ENCODE measurements around the gene ZNF862. TPM values are rescaled to one million over a fixed set of nuclear protein-coding genes. Genes with fewer than 3 reads are reported as not detected.
"Not testable (repeated sequence)": the region's sequence is repeated elsewhere in the genome, so short reads cannot be mapped to it uniquely, and the experiment has no call there.

Gene ZNF862
- total RNA-seq, 1 donor from 2014 or later: 22.8 TPM

GRCh38 chr7:149885191-149886017, 47.2 kb downstream of the ZNF862 start:
- no peaks in the 10 kb centered on the region for H3K9me3 Mint-ChIP-seq (ENCODE audit: low read depth)
- H3K4me1 Mint-ChIP-seq (ENCODE audit: low read depth): peaks cover 25% of the 10 kb centered on the region
- H3K4me3 Mint-ChIP-seq (ENCODE audit: low read depth): no peak overlapping the region
- no peaks in the 10 kb centered on the region for H3K36me3 Mint-ChIP-seq (ENCODE audit: insufficient read depth)
- TF ChIP-seq, protein P1, sequence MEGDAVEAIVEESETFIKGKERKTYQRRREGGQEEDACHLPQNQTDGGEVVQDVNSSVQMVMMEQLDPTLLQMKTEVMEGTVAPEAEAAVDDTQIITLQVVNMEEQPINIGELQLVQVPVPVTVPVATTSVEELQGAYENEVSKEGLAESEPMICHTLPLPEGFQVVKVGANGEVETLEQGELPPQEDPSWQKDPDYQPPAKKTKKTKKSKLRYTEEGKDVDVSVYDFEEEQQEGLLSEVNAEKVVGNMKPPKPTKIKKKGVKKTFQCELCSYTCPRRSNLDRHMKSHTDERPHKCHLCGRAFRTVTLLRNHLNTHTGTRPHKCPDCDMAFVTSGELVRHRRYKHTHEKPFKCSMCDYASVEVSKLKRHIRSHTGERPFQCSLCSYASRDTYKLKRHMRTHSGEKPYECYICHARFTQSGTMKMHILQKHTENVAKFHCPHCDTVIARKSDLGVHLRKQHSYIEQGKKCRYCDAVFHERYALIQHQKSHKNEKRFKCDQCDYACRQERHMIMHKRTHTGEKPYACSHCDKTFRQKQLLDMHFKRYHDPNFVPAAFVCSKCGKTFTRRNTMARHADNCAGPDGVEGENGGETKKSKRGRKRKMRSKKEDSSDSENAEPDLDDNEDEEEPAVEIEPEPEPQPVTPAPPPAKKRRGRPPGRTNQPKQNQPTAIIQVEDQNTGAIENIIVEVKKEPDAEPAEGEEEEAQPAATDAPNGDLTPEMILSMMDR (IDR thresholded peaks at IDR 0.05; ENCODE audit: unreplicated experiment): no peak
- DNase-seq (ENCODE audit: low spot score, unreplicated experiment): no peak
- H3K27me3 Mint-ChIP-seq: no peaks in the 10 kb centered on the region
- H3K27ac Mint-ChIP-seq: peak overlapping the region; percentile 92

- Mint-ChIP-seq H3K27ac (peak overlapping the region; percentile 49), H3K27me3 (no peaks in the 10 kb centered on the region), H3K9me3 (ENCODE audit: low read depth) (no peaks in the 10 kb centered on the region), H3K4me3 (ENCODE audit: low read depth) (no peak overlapping the region), H3K4me1 (ENCODE audit: low read depth) (peaks cover 25% of the 10 kb centered on the region), H3K36me3 (ENCODE audit: insufficient read depth) (no peaks in the 10 kb centered on the region)
- DNase-seq (ENCODE audit: low spot score, unreplicated experiment): no peak
- TF ChIP-seq, protein P1 (IDR thresholded peaks at IDR 0.05; ENCODE audit: unreplicated experiment): no peak
These were observed 47.8 kb downstream of the ZNF862 start for GRCh38 chr7:149886018-149886415.

GRCh38 chr7:149887311-149887710, 49.1 kb downstream of the ZNF862 start:
- H3K27me3 Mint-ChIP-seq: no peaks in the 10 kb centered on the region
- peaks cover 25% of the 10 kb centered on the region for H3K4me1 Mint-ChIP-seq (ENCODE audit: low read depth)
- no peaks in the 10 kb centered on the region for H3K9me3 Mint-ChIP-seq (ENCODE audit: low read depth)
- TF ChIP-seq, protein P1 (IDR thresholded peaks at IDR 0.05; ENCODE audit: unreplicated experiment): no peak
- DNase-seq (ENCODE audit: low spot score, unreplicated experiment): no peak
- no peaks in the 10 kb centered on the region for H3K36me3 Mint-ChIP-seq (ENCODE audit: insufficient read depth)
- no peak overlapping the region for H3K27ac Mint-ChIP-seq
- H3K4me3 Mint-ChIP-seq (ENCODE audit: low read depth): no peak overlapping the region

GRCh38 chr7:149890715-149891114, 52.5 kb downstream of the ZNF862 start:
- H3K4me1 Mint-ChIP-seq (ENCODE audit: low read depth); H3K27me3 Mint-ChIP-seq; H3K36me3 Mint-ChIP-seq (ENCODE audit: insufficient read depth); H3K9me3 Mint-ChIP-seq (ENCODE audit: low read depth); DNase-seq (ENCODE audit: low spot score, unreplicated experiment); H3K4me3 Mint-ChIP-seq (ENCODE audit: low read depth): not testable (repeated sequence)
- peak overlapping the region; percentile 59 for H3K27ac Mint-ChIP-seq

DNA sequence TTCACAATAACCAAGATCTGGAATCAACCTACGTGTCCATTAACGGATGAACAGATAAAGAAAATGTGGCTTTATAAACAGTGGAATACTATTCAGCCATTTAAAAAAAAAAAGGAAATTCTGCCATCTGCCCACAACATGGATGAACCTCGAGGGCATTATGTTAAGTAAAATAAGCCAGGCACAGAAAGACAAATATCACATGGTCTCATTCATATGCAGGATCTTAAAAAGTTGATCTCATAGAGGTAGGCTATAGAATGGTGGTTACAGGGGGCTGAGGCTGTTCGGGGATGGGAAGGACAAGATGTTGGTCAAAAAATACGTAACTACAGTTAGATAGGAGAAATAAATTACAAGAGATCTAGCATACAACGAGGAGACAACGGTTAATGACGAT, 56.8 kb downstream of the ZNF862 start:
- H3K4me3 Mint-ChIP-seq (ENCODE audit: low read depth); H3K4me1 Mint-ChIP-seq (ENCODE audit: low read depth); H3K27me3 Mint-ChIP-seq; DNase-seq (ENCODE audit: low spot score, unreplicated experiment); H3K9me3 Mint-ChIP-seq (ENCODE audit: low read depth); H3K27ac Mint-ChIP-seq; H3K36me3 Mint-ChIP-seq (ENCODE audit: insufficient read depth): not testable (repeated sequence)

DNA sequence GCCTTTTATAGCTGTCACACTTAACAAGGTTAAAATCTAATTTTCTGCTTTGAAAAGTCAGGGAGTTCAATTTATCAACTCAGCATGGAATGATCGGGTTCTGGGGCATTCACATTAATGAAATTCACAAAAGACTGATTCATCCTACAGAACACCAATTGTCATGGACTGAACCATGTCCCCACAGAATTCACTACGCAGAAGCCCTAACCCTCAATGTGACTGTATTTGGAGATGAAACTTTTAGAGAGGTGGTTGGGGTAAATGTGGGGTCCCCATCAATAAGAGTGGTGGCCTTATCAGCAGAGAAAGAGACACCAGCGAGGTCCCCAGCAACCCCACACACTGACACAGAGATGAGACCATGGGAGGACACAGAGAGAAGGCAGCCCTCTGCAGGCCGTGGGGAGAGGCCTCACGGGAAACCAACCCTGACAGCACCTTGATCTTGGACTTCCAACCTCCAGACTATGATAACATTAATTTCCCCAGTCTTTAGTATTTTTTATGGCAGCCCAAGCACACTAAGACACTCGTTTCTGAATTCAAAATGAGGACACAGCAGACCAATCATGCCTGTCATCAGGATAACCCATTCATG, 69.7 kb downstream of the ZNF862 start:
- not testable (repeated sequence) for H3K27ac Mint-ChIP-seq; H3K27me3 Mint-ChIP-seq; H3K4me1 Mint-ChIP-seq (ENCODE audit: low read depth); H3K4me3 Mint-ChIP-seq (ENCODE audit: low read depth); H3K9me3 Mint-ChIP-seq (ENCODE audit: low read depth); DNase-seq (ENCODE audit: low spot score, unreplicated experiment); H3K36me3 Mint-ChIP-seq (ENCODE audit: insufficient read depth)

- H3K27ac Mint-ChIP-seq; H3K36me3 Mint-ChIP-seq (ENCODE audit: insufficient read depth): not testable (repeated sequence)
These were observed 72.0 kb downstream of the ZNF862 start for GRCh38 chr7:149910219-149910618.

DNA sequence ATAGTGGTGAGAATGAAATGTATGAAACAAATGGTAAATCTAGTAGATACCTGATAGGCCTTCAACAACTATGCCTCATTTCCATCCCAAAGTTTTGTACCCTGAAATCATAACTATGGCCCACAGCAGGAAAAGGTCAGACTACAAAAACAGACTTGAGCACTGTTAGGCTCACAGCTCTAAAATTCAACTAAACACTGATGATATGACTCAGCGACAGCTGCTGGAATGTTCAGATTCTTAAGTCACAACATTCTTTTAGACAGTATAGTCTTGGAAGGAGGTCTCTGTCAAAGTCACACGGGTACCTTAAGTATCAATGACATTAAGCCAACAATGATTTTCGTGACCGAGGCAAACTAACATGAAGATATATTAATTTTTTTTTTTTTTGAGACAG, 74.0 kb downstream of the ZNF862 start:
- not testable (repeated sequence) for H3K36me3 Mint-ChIP-seq (ENCODE audit: insufficient read depth); H3K4me1 Mint-ChIP-seq (ENCODE audit: low read depth); DNase-seq (ENCODE audit: low spot score, unreplicated experiment); H3K27ac Mint-ChIP-seq; H3K4me3 Mint-ChIP-seq (ENCODE audit: low read depth); H3K9me3 Mint-ChIP-seq (ENCODE audit: low read depth); H3K27me3 Mint-ChIP-seq

More at GRCh38 chr7:149910219-149910618, 72.0 kb downstream of the ZNF862 start:
- DNase-seq (ENCODE audit: low spot score, unreplicated experiment); H3K27me3 Mint-ChIP-seq; H3K4me1 Mint-ChIP-seq (ENCODE audit: low read depth); H3K4me3 Mint-ChIP-seq (ENCODE audit: low read depth); H3K9me3 Mint-ChIP-seq (ENCODE audit: low read depth): not testable (repeated sequence)

Measured in progenitor cell of endocrine pancreas (in vitro differentiated cells).